WTC11 (cell line): ENCODE measurements around the gene CDK6.

Experiments
- ELF4 ChIP-seq: sonication (generic); formaldehyde crosslinking; IDR thresholded peaks from 2 replicates; pipeline ENCODE4 v1.8.1; 2022; ENCODE audit warnings: low read depth, mild to moderate bottlenecking, moderate library complexity, missing genetic modification reagents
- ETV6 ChIP-seq: sonication (generic); formaldehyde crosslinking; IDR thresholded peaks from 2 replicates; pipeline ENCODE4 v1.8.1; 2022; ENCODE audit warnings: mild to moderate bottlenecking, missing genetic modification reagents
- NFATC4 ChIP-seq: fragments of 250-450 bp; sonication (Bioruptor Pico); IDR thresholded peaks from 2 replicates; pipeline ENCODE4 v1.9.0; 2021; ENCODE audit warnings: mild to moderate bottlenecking
- NFE2L1 ChIP-seq: sonication (generic); formaldehyde crosslinking; IDR thresholded peaks from 2 replicates; pipeline ENCODE4 v1.8.1; 2023; ENCODE audit warnings: missing genetic modification reagents
- TCF7 ChIP-seq: sonication (generic); formaldehyde crosslinking; IDR thresholded peaks from 2 replicates; pipeline ENCODE4 v1.8.0; 2022; ENCODE audit warnings: mild to moderate bottlenecking, low read depth, missing genetic modification reagents, moderate library complexity
- TP53 ChIP-seq: sonication (generic); formaldehyde crosslinking; IDR thresholded peaks from 2 replicates; pipeline ENCODE4 v1.8.1; 2023; ENCODE audit warnings: mild to moderate bottlenecking, missing genetic modification reagents
- TF ChIP-seq, protein P1 (sequence below): fragments of 200-600 bp; IDR thresholded peaks from 2 replicates; pipeline ENCODE4 v1.8.0; 2022; ENCODE audit warnings: antibody characterized with exemption
- TF ChIP-seq, protein P2 (sequence below): sonication (generic); formaldehyde crosslinking; IDR thresholded peaks from 2 replicates; pipeline ENCODE4 v1.8.0; 2022; ENCODE audit warnings: mild to moderate bottlenecking, missing genetic modification reagents
- TF ChIP-seq, protein P3 (sequence below): sonication (generic); formaldehyde crosslinking; IDR thresholded peaks from 2 replicates; pipeline ENCODE4 v1.8.0; 2022; ENCODE audit warnings: mild to moderate bottlenecking, missing genetic modification reagents
- TF ChIP-seq, protein P4 (sequence below): sonication (generic); formaldehyde crosslinking; IDR thresholded peaks from 2 replicates; pipeline ENCODE4 v1.8.1; 2023; ENCODE audit warnings: mild to moderate bottlenecking, missing genetic modification reagents
- TF ChIP-seq, protein P5 (sequence below): sonication (generic); formaldehyde crosslinking; IDR thresholded peaks from 2 replicates; pipeline ENCODE4 v1.8.1; 2022; ENCODE audit warnings: mild to moderate bottlenecking, moderate library complexity, missing genetic modification reagents

DNA sequence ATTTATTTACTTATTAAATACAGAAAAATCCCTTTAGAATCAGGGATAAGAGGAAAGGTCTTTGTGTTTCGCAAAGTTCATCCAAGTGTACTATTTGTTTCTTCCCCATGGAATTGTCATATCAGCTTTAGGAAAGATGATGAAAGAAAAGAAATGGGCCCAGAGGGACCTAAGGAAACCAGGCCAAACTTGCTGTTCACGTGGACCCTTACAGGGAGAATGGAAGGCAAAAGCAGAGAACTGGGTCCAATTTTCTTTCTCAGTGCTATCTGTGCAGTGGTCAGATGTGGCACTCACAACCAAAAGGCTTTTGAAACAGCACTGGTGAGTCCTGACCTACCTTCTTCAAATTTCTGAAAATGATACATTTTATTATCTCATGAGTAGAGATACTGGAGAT is 192.6 kb downstream of the CDK6 start:
- TF ChIP-seq, protein P1, sequence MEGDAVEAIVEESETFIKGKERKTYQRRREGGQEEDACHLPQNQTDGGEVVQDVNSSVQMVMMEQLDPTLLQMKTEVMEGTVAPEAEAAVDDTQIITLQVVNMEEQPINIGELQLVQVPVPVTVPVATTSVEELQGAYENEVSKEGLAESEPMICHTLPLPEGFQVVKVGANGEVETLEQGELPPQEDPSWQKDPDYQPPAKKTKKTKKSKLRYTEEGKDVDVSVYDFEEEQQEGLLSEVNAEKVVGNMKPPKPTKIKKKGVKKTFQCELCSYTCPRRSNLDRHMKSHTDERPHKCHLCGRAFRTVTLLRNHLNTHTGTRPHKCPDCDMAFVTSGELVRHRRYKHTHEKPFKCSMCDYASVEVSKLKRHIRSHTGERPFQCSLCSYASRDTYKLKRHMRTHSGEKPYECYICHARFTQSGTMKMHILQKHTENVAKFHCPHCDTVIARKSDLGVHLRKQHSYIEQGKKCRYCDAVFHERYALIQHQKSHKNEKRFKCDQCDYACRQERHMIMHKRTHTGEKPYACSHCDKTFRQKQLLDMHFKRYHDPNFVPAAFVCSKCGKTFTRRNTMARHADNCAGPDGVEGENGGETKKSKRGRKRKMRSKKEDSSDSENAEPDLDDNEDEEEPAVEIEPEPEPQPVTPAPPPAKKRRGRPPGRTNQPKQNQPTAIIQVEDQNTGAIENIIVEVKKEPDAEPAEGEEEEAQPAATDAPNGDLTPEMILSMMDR: no peak
- TF ChIP-seq, protein P2, sequence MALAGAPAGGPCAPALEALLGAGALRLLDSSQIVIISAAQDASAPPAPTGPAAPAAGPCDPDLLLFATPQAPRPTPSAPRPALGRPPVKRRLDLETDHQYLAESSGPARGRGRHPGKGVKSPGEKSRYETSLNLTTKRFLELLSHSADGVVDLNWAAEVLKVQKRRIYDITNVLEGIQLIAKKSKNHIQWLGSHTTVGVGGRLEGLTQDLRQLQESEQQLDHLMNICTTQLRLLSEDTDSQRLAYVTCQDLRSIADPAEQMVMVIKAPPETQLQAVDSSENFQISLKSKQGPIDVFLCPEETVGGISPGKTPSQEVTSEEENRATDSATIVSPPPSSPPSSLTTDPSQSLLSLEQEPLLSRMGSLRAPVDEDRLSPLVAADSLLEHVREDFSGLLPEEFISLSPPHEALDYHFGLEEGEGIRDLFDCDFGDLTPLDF: no peak
- TF ChIP-seq NFATC4 (CRISPR knock-in tag) (no peak), NFE2L1 (CRISPR knock-in tag) (no peak), ELF4 (CRISPR knock-in tag) (no peak), TP53 (no peak), ETV6 (CRISPR knock-in tag) (no peak), TCF7 (CRISPR knock-in tag) (no peak)
- TF ChIP-seq, protein P3, sequence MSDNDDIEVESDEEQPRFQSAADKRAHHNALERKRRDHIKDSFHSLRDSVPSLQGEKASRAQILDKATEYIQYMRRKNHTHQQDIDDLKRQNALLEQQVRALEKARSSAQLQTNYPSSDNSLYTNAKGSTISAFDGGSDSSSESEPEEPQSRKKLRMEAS (CRISPR knock-in tag): no peak
- TF ChIP-seq, protein P4, sequence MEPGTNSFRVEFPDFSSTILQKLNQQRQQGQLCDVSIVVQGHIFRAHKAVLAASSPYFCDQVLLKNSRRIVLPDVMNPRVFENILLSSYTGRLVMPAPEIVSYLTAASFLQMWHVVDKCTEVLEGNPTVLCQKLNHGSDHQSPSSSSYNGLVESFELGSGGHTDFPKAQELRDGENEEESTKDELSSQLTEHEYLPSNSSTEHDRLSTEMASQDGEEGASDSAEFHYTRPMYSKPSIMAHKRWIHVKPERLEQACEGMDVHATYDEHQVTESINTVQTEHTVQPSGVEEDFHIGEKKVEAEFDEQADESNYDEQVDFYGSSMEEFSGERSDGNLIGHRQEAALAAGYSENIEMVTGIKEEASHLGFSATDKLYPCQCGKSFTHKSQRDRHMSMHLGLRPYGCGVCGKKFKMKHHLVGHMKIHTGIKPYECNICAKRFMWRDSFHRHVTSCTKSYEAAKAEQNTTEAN (CRISPR knock-in tag): no peak
- TF ChIP-seq, protein P5, sequence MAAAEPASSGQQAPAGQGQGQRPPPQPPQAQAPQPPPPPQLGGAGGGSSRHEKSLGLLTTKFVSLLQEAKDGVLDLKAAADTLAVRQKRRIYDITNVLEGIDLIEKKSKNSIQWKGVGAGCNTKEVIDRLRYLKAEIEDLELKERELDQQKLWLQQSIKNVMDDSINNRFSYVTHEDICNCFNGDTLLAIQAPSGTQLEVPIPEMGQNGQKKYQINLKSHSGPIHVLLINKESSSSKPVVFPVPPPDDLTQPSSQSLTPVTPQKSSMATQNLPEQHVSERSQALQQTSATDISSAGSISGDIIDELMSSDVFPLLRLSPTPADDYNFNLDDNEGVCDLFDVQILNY (CRISPR knock-in tag): no peak
